OCI-LY7 (cell line): Measurements from ENCODE around the gene LYRM1. TPM values are rescaled to one million over a fixed set of nuclear protein-coding genes. Genes with fewer than 3 reads are reported as not detected.

Experiments used
- BruUV-seq: library from RNA; stranded (reverse); fragments of 400-500 nt; replicated peaks from 2 replicates; lab custom pipeline; 2021; lab: Mats Ljungman, UMichigan
- CTCF ChIA-PET: fragments of 300-600 bp; sonication (Branson Sonifier 250); formaldehyde crosslinking; loops from one replicate; lab custom pipeline; 2022; ENCODE audit warnings: antibody characterized with exemption; ENCODE audit not compliant: unreplicated experiment; lab: Charles Lee
- POLR2A ChIA-PET: fragments of 300-600 bp; sonication (Branson Sonifier 250); formaldehyde crosslinking; loops from one replicate; lab custom pipeline; 2022; ENCODE audit warnings: antibody characterized with exemption; lab: Charles Lee
- DNase-seq: peaks from one replicate; pipeline ENCODE4 v3.0.0-alpha.2; 2015; ENCODE audit warnings: low spot score
- H2AFZ ChIP-seq: fragments of 200-600 bp; sonication (generic), shearing (Covaris generic); 2 replicates; pipeline ENCODE4 v1.6.1; 2014; ENCODE audit warnings: mild to moderate bottlenecking, antibody characterized with exemption, low read length, moderate library complexity
- H3K27ac ChIP-seq: fragments of 200-600 bp; sonication (generic); 2 replicates; pipeline ENCODE4 v1.5.1; 2014; ENCODE audit warnings: mixed run types, low read depth, mild to moderate bottlenecking, moderate library complexity, low read length, inconsistent platforms; ENCODE audit not compliant: poor library complexity, severe bottlenecking
- H3K36me3 ChIP-seq: fragments of 200-600 bp; sonication (generic); 2 replicates; pipeline ENCODE4 v1.6.1; 2014; ENCODE audit warnings: mild to moderate bottlenecking, antibody characterized with exemption, low read length, moderate library complexity, mixed read lengths; ENCODE audit not compliant: insufficient read depth
- H3K4me1 ChIP-seq: fragments of 200-600 bp; sonication (generic); 2 replicates; pipeline ENCODE4 v1.5.1; 2014; ENCODE audit warnings: mild to moderate bottlenecking, low read length; ENCODE audit not compliant: insufficient read depth, poor library complexity, severe bottlenecking
- H3K4me2 ChIP-seq: fragments of 200-600 bp; sonication (generic); 2 replicates; pipeline ENCODE4 v1.6.1; 2014; ENCODE audit warnings: mild to moderate bottlenecking, low read length
- H3K4me3 ChIP-seq: fragments of 200-600 bp; sonication (generic); 2 replicates; pipeline ENCODE4 v1.5.1; 2014; ENCODE audit warnings: mild to moderate bottlenecking, low read depth, low read length; ENCODE audit not compliant: poor library complexity, severe bottlenecking
- H3K79me2 ChIP-seq: fragments of 200-600 bp; sonication (generic); 2 replicates; pipeline ENCODE4 v1.6.1; 2016; ENCODE audit warnings: low read depth, mild to moderate bottlenecking, low read length, moderate library complexity, mixed read lengths; ENCODE audit not compliant: insufficient read depth
- H3K9me2 ChIP-seq: fragments of 200-600 bp; sonication (generic); 2 replicates; pipeline ENCODE4 v1.6.1; 2016; ENCODE audit warnings: mild to moderate bottlenecking, low read length, mixed read lengths; ENCODE audit not compliant: insufficient read depth
- H3K9me3 ChIP-seq: fragments of 200-600 bp; sonication (generic); 2 replicates; pipeline ENCODE4 v1.6.1; 2014; ENCODE audit warnings: mild to moderate bottlenecking, mixed run types, low read length, mixed read lengths
- H4K20me1 ChIP-seq: fragments of 200-600 bp; sonication (generic); 2 replicates; pipeline ENCODE4 v1.6.1; 2014; ENCODE audit warnings: mild to moderate bottlenecking, antibody characterized with exemption, low read length, moderate library complexity, mixed read lengths; ENCODE audit not compliant: insufficient read depth
- CTCF ChIP-seq: fragments of 200-600 bp; sonication (generic); conservative IDR thresholded peaks from 2 replicates; pipeline ENCODE4 v1.5.1; 2014; ENCODE audit warnings: mild to moderate bottlenecking, antibody characterized with exemption, low read length, moderate library complexity, mixed read lengths
- EZH2phosphoT487 ChIP-seq: fragments of 200-600 bp; sonication (generic); IDR thresholded peaks from 2 replicates; pipeline ENCODE4 v1.6.1; 2018; ENCODE audit warnings: low read depth, borderline replicate concordance, mild to moderate bottlenecking, mixed run types, antibody characterized with exemption, low read length, moderate library complexity, mixed read lengths
- intact Hi-C: fragments of 100-400 bp; cut with micrococcal nuclease; formaldehyde crosslinking; loops from one replicate; pipeline ENCODE4 v1.10.0; 2022; ENCODE audit not compliant: unreplicated experiment
- total RNA-seq, 2 experiments: library from RNA; depleted of rRNA in 1 of 2; stranded (reverse); fragments of >200 nt in 1 of 2; shearing (Covaris generic) in 1 of 2; gene quantifications; 2 replicates each; pipeline ENCODE4 v1.2.3, GENCODE V29; 2014 to 2022

LYRM1 gene
- total RNA-seq, 2 experiments from 2014 or later: 23.3 to 24.0 TPM

GRCh38 chr16:20851601-20852000 is 49.0 kb upstream of the LYRM1 start:
- no peaks in the 10 kb centered on the region for H3K9me2 ChIP-seq
- no peak for DNase-seq
- no peak overlapping the region for H3K27ac ChIP-seq
- intact Hi-C loops: loop anchor here (2.0 kb wide), 1 partner anchor 57 kb away; no protein-coding TSS in a partner anchor
- BruUV-seq: no TSS peak
- H4K20me1 ChIP-seq: no peaks in the 10 kb centered on the region; the same call in 1 of the 2 replicates
- H3K4me1 ChIP-seq: no peaks in the 10 kb centered on the region
- no peak overlapping the region for H3K4me3 ChIP-seq
- H3K4me2 ChIP-seq: no peak overlapping the region
- ChIA-PET CTCF (interaction anchor here (0.8 kb wide), 1 partner anchor 23 kb away, joined by 4 read pairs; no protein-coding TSS in a partner anchor), POLR2A (interaction anchor here (1.4 kb wide), 1 partner anchor 49 kb away, joined by 4 read pairs; the partner anchor contains the start of gene LYRM1)
- peaks cover 7% of the 10 kb centered on the region for H3K36me3 ChIP-seq
- no peak overlapping the region for H2AFZ ChIP-seq
- H3K79me2 ChIP-seq: no peaks in the 10 kb centered on the region
- H3K9me3 ChIP-seq: no peaks in the 10 kb centered on the region
- TF ChIP-seq EZH2phosphoT487 (no peak), CTCF (no peak)

- CTCF ChIA-PET: no interaction called here
- BruUV-seq: no TSS peak
Measured at GRCh38 chr16:20853143-20853542, 47.4 kb upstream of the LYRM1 start.

More at GRCh38 chr16:20853143-20853542, 47.4 kb upstream of the LYRM1 start:
- Histone ChIP-seq H4K20me1 (no peaks in the 10 kb centered on the region; the same call in 1 of the 2 replicates), H3K36me3 (peaks cover 3% of the 10 kb centered on the region), H3K4me1 (no peaks in the 10 kb centered on the region), H3K4me3 (no peak overlapping the region), H3K9me2 (no peaks in the 10 kb centered on the region), H3K4me2 (no peak overlapping the region), H3K79me2 (no peaks in the 10 kb centered on the region), H3K27ac (no peak overlapping the region), H3K9me3 (no peaks in the 10 kb centered on the region), H2AFZ (no peak overlapping the region)
- intact Hi-C loops: no loop called here
- no peak for TF ChIP-seq EZH2phosphoT487
- TF ChIP-seq CTCF: no peak
- POLR2A ChIA-PET: interaction anchor here (0.9 to 1.1 kb wide), 2 partner anchors 22 to 142 kb away, joined by 3 to 5 read pairs; no protein-coding TSS in a partner anchor
- no peak for DNase-seq
